Endothelial cell of umbilical vein (primary cell): Measurements from ENCODE around the gene GRIN3A. TPM values are rescaled to one million over a fixed set of nuclear protein-coding genes. Genes with fewer than 3 reads are reported as not detected.

Source experiments
- BruUV-seq: library from RNA; stranded (reverse); fragments of 400-500 nt; replicated peaks from 2 replicates; lab custom pipeline; 2021; lab: Mats Ljungman, UMichigan
- CTCF ChIA-PET: fragments of 300-600, 350-600 bp; sonication (Branson Sonifier 250); formaldehyde crosslinking; loops from one replicate; lab custom pipeline; 2021; ENCODE audit warnings: antibody characterized with exemption, inconsistent platforms; lab: Charles Lee
- POLR2A ChIA-PET: fragments of 300-600, 350-600 bp; sonication (Branson Sonifier 250); formaldehyde crosslinking; loops from one replicate; lab custom pipeline; 2021; ENCODE audit warnings: antibody characterized with exemption, inconsistent platforms; lab: Charles Lee
- DNase-seq: peaks from one replicate; pipeline ENCODE4 v3.0.0-alpha.2; 2011; ENCODE audit warnings: low read depth, low spot score
- FAIRE-seq: peaks from 2 replicates; lab custom pipeline; 2011; peaks lifted over from hg19 to GRCh38; lab: Jason Lieb, UNC
- H2AFZ ChIP-seq: 2 replicates; pipeline ENCODE4 v1.6.0; 2012; ENCODE audit warnings: low read depth, low read length, control low read depth, inconsistent platforms
- H3K27ac ChIP-seq: 2 replicates; pipeline ENCODE4 v1.5.1; 2011; ENCODE audit warnings: low read depth, mild to moderate bottlenecking, control low read depth, low read length, moderate library complexity; ENCODE audit not compliant: insufficient read depth
- H3K27me3 ChIP-seq, 2 experiments: 2 replicates each; pipeline versions ENCODE4 v1.6.0 to v1.6.1; 2011; ENCODE audit warnings: low read length in 2 of 2, mixed read lengths in 1 of 2; ENCODE audit not compliant: control insufficient read depth in 2 of 2, insufficient read depth in 2 of 2
- H3K36me3 ChIP-seq, 2 experiments: 2 replicates in 1 of 2; 3 replicates in 1 of 2; pipeline ENCODE4 v1.5.1; 2011; ENCODE audit warnings: low read length in 2 of 2, mild to moderate bottlenecking in 1 of 2, moderate library complexity in 1 of 2; ENCODE audit not compliant: control insufficient read depth in 2 of 2, insufficient read depth in 2 of 2; ENCODE audit errors: extremely low read depth in 1 of 2
- H3K4me1 ChIP-seq: 3 replicates; pipeline ENCODE4 v1.5.1; 2011; ENCODE audit warnings: mild to moderate bottlenecking, low read length; ENCODE audit not compliant: control insufficient read depth, insufficient read depth; ENCODE audit errors: extremely low read depth
- H3K4me2 ChIP-seq: 2 replicates; pipeline ENCODE4 v1.6.1; 2011; ENCODE audit warnings: low read length, control low read depth, mixed read lengths; ENCODE audit not compliant: insufficient read depth
- H3K4me3 ChIP-seq, 3 experiments: fragments of 200-600 bp in 1 of 3; sonication (generic), shearing (Covaris generic) in 1 of 3; replicated peaks in 1 of 3; 2 replicates each; pipeline ENCODE4 v1.5.1; 2011 to 2016; ENCODE audit warnings: control low read depth in 3 of 3, low read length in 3 of 3, mild to moderate bottlenecking in 2 of 3, inconsistent platforms in 1 of 3, low read depth in 1 of 3, moderate library complexity in 1 of 3; ENCODE audit not compliant: insufficient read depth in 1 of 3
- H3K79me2 ChIP-seq: 2 replicates; pipeline ENCODE4 v1.6.0; 2012; ENCODE audit warnings: low read length, inconsistent platforms; ENCODE audit not compliant: control insufficient read depth, insufficient read depth
- H3K9ac ChIP-seq: replicated peaks from 2 replicates; pipeline ENCODE3; 2011; ENCODE audit warnings: low read length, control low read depth; ENCODE audit not compliant: insufficient read depth; ENCODE audit errors: extremely low read depth
- H3K9me1 ChIP-seq: replicated peaks from 3 replicates; pipeline ENCODE4 v1.6.0; 2011; ENCODE audit warnings: mild to moderate bottlenecking, low read length; ENCODE audit not compliant: control insufficient read depth, insufficient read depth; ENCODE audit errors: extremely low read depth
- H3K9me3 ChIP-seq: replicated peaks from 2 replicates; pipeline ENCODE4 v1.5.1; 2012; ENCODE audit warnings: low read length, inconsistent platforms; ENCODE audit not compliant: control insufficient read depth, insufficient read depth
- H4K20me1 ChIP-seq: replicated peaks from 2 replicates; pipeline ENCODE3; 2011; ENCODE audit warnings: mild to moderate bottlenecking, low read length; ENCODE audit not compliant: control insufficient read depth, insufficient read depth; ENCODE audit errors: extremely low read depth
- EZH2 ChIP-seq: IDR thresholded peaks from 2 replicates; pipeline ENCODE4 v1.6.1; 2012; ENCODE audit warnings: borderline replicate concordance, low read depth, mild to moderate bottlenecking, moderate library complexity, low read length, inconsistent platforms; ENCODE audit not compliant: severe bottlenecking
- FOS ChIP-seq: IDR thresholded peaks from 2 replicates; pipeline ENCODE4 v1.6.1; 2011; ENCODE audit warnings: mild to moderate bottlenecking, low read length, moderate library complexity, borderline replicate concordance; ENCODE audit not compliant: insufficient read depth
- GATA2 ChIP-seq: IDR thresholded peaks from 2 replicates; pipeline ENCODE4 v1.7.0; 2011; ENCODE audit warnings: low read depth, mild to moderate bottlenecking, moderate library complexity, mixed read lengths, low read length; ENCODE audit not compliant: insufficient read length, insufficient read depth
- JUN ChIP-seq: IDR thresholded peaks from 2 replicates; pipeline ENCODE4 v1.6.1; 2011; ENCODE audit warnings: borderline replicate concordance, low read depth; ENCODE audit not compliant: insufficient read length, insufficient read depth
- MYC ChIP-seq: IDR thresholded peaks from one replicate; pipeline ENCODE4 v1.6.1; 2011; ENCODE audit warnings: mild to moderate bottlenecking, low read depth, low read length
- POLR2A ChIP-seq: IDR thresholded peaks from 2 replicates; pipeline ENCODE4 v1.6.1; 2012; ENCODE audit warnings: low read depth, mild to moderate bottlenecking, control low read depth, low read length
- POLR2AphosphoS5 ChIP-seq: IDR thresholded peaks from 2 replicates; pipeline ENCODE4 v1.6.1; 2012; ENCODE audit warnings: low read depth, mild to moderate bottlenecking, control low read depth, low read length, moderate library complexity; ENCODE audit not compliant: insufficient read depth
- dilution Hi-C: fragments of 300-500 bp; cut with MboI; formaldehyde crosslinking; loops from one replicate; pipeline ENCODE4 v1.15.0; 2019; ENCODE audit warnings: low sequenced_read_pairs; ENCODE audit not compliant: extremely low pct_ligation_motif_present
- intact Hi-C: fragments of 100-400 bp; cut with micrococcal nuclease; formaldehyde crosslinking; loops from one replicate; pipeline ENCODE4 v1.10.0; 2022
- polyA plus RNA-seq, 4 experiments: library from polyadenylated mRNA; depleted of rRNA in 3 of 4; stranded (reverse) in 3 of 4; unstranded in 1 of 4; fragments of >200 nt; gene quantifications; 2 replicates each; pipeline versions ENCODE4 v1.2.1 to v1.2.3, GENCODE V29; 2011 to 2012; ENCODE audit warnings: missing spikeins in 1 of 4
- total RNA-seq: library from RNA; stranded (reverse); gene quantifications from 2 replicates; pipeline ENCODE4 v1.2.3, GENCODE V29; 2021
- TF ChIP-seq, protein P1 (sequence below), 2 donors: IDR thresholded peaks; 1 replicate in 1 of 2; 2 replicates in 1 of 2; pipeline ENCODE4 v1.5.1; 2011; ENCODE audit warnings: low read length in 2 of 2, mild to moderate bottlenecking in 2 of 2, moderate library complexity in 2 of 2, control low read depth in 1 of 2, inconsistent platforms in 1 of 2, low read depth in 1 of 2; ENCODE audit not compliant: insufficient read depth in 1 of 2; ENCODE audit errors: extremely low read depth in 1 of 2
- TF ChIP-seq, protein P2 (sequence below): IDR thresholded peaks from 2 replicates; pipeline ENCODE4 v1.6.1; 2011; ENCODE audit not compliant: insufficient read depth, insufficient read length

GRIN3A gene
- total and polyA plus RNA-seq, 2 donors (not counting 3 experiments of a cell fraction or from before 2014, with no cell fraction given): not detected

DNA sequence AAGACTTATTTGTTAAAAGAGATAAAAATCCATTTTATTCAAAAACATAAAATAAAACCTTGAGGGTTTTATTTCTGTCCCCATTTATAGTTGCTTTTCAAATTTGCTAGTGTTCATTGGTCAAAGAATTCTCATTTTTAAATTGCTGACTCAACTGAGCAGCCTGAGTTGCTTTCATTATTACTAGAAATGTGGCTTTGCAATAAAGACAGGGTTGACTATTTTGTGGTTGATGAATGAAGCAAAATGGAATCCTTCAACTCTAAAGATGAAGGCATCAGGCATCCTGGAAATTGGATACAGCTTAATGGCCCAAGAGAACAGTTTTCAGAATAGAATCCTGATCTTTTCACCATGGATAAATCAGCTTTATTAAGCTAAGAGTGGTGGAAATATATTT, 119.7 kb downstream of the GRIN3A start:
- H3K27me3 ChIP-seq: no peaks in the 10 kb centered on the region
- no peak overlapping the region for H3K9ac ChIP-seq
- no peaks in the 10 kb centered on the region for H3K79me2 ChIP-seq
- H3K4me2 ChIP-seq: no peak overlapping the region
- TF ChIP-seq JUN (no peak), FOS (no peak), MYC (no peak), GATA2 (no peak)
- no peaks in the 10 kb centered on the region for H3K9me3 ChIP-seq
- no TSS peak for BruUV-seq
- H3K4me3 ChIP-seq: no peak overlapping the region
- no peaks in the 10 kb centered on the region for H3K4me1 ChIP-seq
- DNase-seq (no peak), FAIRE-seq (no peak)
- H4K20me1 ChIP-seq: no peaks in the 10 kb centered on the region
- H3K27ac ChIP-seq: no peak overlapping the region
- dilution Hi-C loops: no loop called here
- POLR2A ChIA-PET: no interaction called here
- CTCF ChIA-PET: no interaction called here
- H2AFZ ChIP-seq: no peak overlapping the region
- intact Hi-C loops: no loop called here
- H3K36me3 ChIP-seq: no peaks in the 10 kb centered on the region
- no peaks in the 10 kb centered on the region for H3K9me1 ChIP-seq

DNA sequence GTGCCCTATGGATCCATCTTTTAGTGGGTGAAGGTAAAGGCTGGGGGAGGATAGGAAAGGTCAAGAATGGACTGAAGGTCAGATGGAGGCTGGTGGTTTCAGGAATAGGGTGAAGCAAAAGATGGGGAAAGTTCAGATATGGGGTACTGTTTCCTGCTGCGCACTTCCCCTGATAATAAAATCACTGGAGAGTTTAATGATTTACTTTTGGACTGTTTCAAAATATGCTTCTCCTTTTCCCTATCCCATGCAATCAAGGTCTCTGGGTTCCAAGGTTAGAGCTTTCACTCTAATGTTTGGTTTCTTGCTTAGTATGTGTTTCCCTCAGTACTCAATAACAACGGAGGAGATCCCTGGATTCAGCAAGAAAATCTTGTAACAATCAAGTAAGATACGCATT, 132.9 kb downstream of the GRIN3A start:
- CTCF ChIA-PET: no interaction called here
- Histone ChIP-seq H3K4me3 (no peak overlapping the region), H3K9me3 (no peaks in the 10 kb centered on the region), H3K4me1 (no peaks in the 10 kb centered on the region), H3K9ac (no peak overlapping the region), H3K36me3 (no peaks in the 10 kb centered on the region), H3K27me3 (no peaks in the 10 kb centered on the region), H3K27ac (no peak overlapping the region), H2AFZ (no peak overlapping the region), H3K9me1 (no peaks in the 10 kb centered on the region), H3K79me2 (no peaks in the 10 kb centered on the region), H3K4me2 (no peak overlapping the region), H4K20me1 (no peaks in the 10 kb centered on the region)
- intact Hi-C loops: no loop called here
- dilution Hi-C loops: no loop called here
- no peak for DNase-seq
- POLR2A ChIA-PET: no interaction called here
- no peak for FAIRE-seq
- TF ChIP-seq, protein P1, sequence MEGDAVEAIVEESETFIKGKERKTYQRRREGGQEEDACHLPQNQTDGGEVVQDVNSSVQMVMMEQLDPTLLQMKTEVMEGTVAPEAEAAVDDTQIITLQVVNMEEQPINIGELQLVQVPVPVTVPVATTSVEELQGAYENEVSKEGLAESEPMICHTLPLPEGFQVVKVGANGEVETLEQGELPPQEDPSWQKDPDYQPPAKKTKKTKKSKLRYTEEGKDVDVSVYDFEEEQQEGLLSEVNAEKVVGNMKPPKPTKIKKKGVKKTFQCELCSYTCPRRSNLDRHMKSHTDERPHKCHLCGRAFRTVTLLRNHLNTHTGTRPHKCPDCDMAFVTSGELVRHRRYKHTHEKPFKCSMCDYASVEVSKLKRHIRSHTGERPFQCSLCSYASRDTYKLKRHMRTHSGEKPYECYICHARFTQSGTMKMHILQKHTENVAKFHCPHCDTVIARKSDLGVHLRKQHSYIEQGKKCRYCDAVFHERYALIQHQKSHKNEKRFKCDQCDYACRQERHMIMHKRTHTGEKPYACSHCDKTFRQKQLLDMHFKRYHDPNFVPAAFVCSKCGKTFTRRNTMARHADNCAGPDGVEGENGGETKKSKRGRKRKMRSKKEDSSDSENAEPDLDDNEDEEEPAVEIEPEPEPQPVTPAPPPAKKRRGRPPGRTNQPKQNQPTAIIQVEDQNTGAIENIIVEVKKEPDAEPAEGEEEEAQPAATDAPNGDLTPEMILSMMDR (IDR thresholded peaks at IDR 0.05; ENCODE audit: extremely low read depth in 1 of 2, insufficient read depth in 1 of 2, low read depth in 1 of 2, low read length in 2 of 2): no peak
- TF ChIP-seq GATA2 (no peak), POLR2AphosphoS5 (no peak), EZH2 (no peak), JUN (no peak), MYC (no peak), POLR2A (no peak)
- TF ChIP-seq, protein P2, sequence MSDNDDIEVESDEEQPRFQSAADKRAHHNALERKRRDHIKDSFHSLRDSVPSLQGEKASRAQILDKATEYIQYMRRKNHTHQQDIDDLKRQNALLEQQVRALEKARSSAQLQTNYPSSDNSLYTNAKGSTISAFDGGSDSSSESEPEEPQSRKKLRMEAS: no peak
- no TSS peak for BruUV-seq
